ENCODE data around the gene BCR. TPM values are rescaled to one million over a fixed set of nuclear protein-coding genes. Genes with fewer than 3 reads are reported as not detected.

Gene BCR
- total and polyA plus RNA-seq, 4 donors: 5.3 to 120 (median 71.8) TPM

DNA sequence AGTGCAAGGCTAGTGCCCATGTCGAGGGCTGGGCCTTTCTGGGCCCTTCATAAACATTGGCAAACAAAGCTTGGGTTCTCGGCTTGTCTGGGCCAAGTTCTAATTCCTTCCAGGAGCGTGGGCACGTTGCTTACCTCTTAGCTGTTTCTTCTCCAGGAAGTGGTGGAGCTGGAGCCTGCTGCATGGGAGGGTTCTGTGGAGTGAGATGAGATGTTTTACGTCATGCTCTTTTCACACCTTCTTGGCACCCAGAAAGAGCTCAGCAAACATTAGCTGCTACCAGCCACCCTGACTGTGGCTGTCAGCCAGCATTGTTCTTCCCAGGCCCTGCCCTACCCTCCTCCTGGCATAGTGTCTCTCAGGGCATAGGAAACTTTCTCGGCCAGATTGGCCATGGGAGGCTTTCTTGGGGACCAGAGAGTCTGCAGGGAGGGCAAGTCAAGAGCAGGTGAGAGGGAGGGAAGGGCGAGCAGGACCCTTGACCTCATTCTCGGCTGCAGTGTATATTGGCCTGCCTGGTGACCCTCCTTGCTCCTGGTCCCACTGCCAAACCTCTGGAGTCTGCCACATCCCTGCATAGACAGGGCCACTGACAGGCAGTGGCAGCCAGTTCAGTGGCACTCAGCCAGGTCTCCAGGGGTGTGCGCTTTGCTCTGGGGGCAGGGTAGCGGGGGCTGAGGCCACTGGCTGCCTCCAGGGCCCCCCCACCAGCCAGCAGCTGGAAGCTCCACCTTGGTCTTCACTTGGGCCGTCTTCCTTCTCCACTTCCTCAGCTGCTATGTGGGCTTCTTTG, 98.8 kb downstream of the BCR start:
- H3K4me1 ChIP-seq (ENCODE audit: control insufficient read depth in 1 of 2, insufficient read depth in 2 of 2, low read length in 2 of 2): no peaks in the 10 kb centered on the region
- no peaks in the 10 kb centered on the region for H3K9me3 ChIP-seq (ENCODE audit: control insufficient read depth, low read length)
- ATAC-seq (ENCODE audit: low FRiP score) (peak; percentile 2), DNase-seq (no peak)
- H3K27ac ChIP-seq (ENCODE audit: low read depth in 1 of 2, low read length in 2 of 2): peak overlapping the region in 1 of 2 donors; percentile 38
- no peaks in the 10 kb centered on the region for H3K27me3 ChIP-seq (ENCODE audit: control insufficient read depth in 1 of 2, insufficient read depth in 2 of 2, low read length in 1 of 2)
- no peaks in the 10 kb centered on the region for H3K36me3 ChIP-seq (ENCODE audit: control insufficient read depth in 1 of 2, insufficient read depth in 2 of 2, low read length in 1 of 2)
- intact Hi-C loops (cut with DNase I): no loop called here
- 19 to 21% methylated on average over 11 of the region's 11 CpGs for WGBS, 2 donors
- H3K4me3 ChIP-seq (ENCODE audit: low read length in 2 of 2): no peak overlapping the region

DNA sequence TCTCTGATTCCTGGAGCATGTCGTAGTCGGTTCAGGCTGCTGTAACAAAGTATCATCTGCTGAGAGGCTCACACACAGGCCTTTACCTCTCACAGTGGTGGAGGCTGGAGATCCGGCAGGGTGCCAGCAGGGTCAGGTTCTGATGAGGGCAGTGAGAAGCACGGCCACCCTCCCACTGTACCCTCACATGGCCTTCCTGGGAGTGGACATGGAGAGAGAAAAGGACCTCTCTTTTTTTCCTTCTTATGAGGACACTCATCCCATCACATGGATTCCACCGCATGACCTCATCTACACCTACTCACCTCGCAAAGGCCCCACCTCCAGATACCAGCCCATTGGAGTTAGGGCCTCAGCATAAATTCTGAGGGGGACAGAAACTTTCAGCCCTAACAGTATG, 99.5 kb downstream of the BCR start:
- intact Hi-C loops (cut with DNase I): loop anchor here in 1 of 2 donors (10.0 kb wide), 1 partner anchor 245 kb away; no protein-coding TSS in a partner anchor
- Histone ChIP-seq H3K9me3 (ENCODE audit: control insufficient read depth, low read length) (no peaks in the 10 kb centered on the region), H3K4me3 (ENCODE audit: low read length in 2 of 2) (no peak overlapping the region), H3K27ac (ENCODE audit: low read depth in 1 of 2, low read length in 2 of 2) (peak overlapping the region in 1 of 2 donors; percentile 38), H3K36me3 (ENCODE audit: control insufficient read depth in 1 of 2, insufficient read depth in 2 of 2, low read length in 1 of 2) (no peaks in the 10 kb centered on the region), H3K27me3 (ENCODE audit: control insufficient read depth in 1 of 2, insufficient read depth in 2 of 2, low read length in 1 of 2) (no peaks in the 10 kb centered on the region), H3K4me1 (ENCODE audit: control insufficient read depth in 1 of 2, insufficient read depth in 2 of 2, low read length in 2 of 2) (no peaks in the 10 kb centered on the region)
- DNase-seq (no peak), ATAC-seq (ENCODE audit: low FRiP score) (no peak)
- 77 to 79% methylated on average over 6 of the region's 6 CpGs for WGBS, 2 donors

DNA sequence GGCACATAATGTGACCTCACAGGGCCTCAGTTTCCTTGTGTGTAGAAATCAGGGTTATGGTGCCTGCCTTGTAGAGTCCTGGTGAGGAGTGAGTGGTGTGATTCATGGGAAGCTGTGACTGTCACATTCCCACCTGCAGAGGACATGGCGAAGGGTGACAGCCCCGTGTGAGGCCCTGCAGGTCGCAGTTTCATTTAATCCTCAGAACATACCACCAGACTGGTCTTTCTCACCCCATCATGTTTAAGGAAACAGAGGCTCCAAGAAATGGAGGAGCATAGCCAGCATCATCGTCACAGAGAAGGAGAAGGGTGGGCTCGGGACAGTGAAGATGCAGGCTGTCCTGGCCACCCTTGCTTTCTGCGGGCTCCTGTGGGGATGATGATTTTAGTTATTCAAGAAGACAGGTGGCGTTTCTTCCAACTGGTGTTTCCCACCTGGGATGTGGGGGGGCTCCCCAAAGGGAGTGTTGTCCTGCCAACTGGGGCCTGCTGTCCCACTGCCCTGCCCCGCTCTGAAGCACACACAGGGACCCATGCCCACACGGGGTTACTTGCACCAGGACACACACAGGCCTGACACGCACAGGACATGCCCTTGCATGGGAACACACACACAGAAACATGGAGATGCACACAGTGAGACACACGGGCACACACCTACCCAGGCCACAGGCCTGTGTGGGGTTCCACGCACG, 100.2 kb downstream of the BCR start:
- ATAC-seq (ENCODE audit: low FRiP score) (no peak), DNase-seq (no peak)
- H3K27ac ChIP-seq (ENCODE audit: low read depth in 1 of 2, low read length in 2 of 2): peak overlapping the region in 1 of 2 donors; percentile 85
- WGBS, 2 donors: 88 to 91% methylated on average over 13 of the region's 13 CpGs
- no peaks in the 10 kb centered on the region for H3K9me3 ChIP-seq (ENCODE audit: control insufficient read depth, low read length)
- no peaks in the 10 kb centered on the region for H3K4me1 ChIP-seq (ENCODE audit: control insufficient read depth in 1 of 2, insufficient read depth in 2 of 2, low read length in 2 of 2)
- no peak overlapping the region for H3K4me3 ChIP-seq (ENCODE audit: low read length in 2 of 2)
- no peaks in the 10 kb centered on the region for H3K36me3 ChIP-seq (ENCODE audit: control insufficient read depth in 1 of 2, insufficient read depth in 2 of 2, low read length in 1 of 2)
- no peaks in the 10 kb centered on the region for H3K27me3 ChIP-seq (ENCODE audit: control insufficient read depth in 1 of 2, insufficient read depth in 2 of 2, low read length in 1 of 2)
- intact Hi-C loops (cut with DNase I): loop anchor here in 1 of 2 donors (1.0 to 10.0 kb wide), 2 partner anchors 102 to 244 kb away; no protein-coding TSS in a partner anchor

- H3K27me3 ChIP-seq (ENCODE audit: control insufficient read depth in 1 of 2, insufficient read depth in 2 of 2, low read length in 1 of 2): no peaks in the 10 kb centered on the region
- no peaks in the 10 kb centered on the region for H3K9me3 ChIP-seq (ENCODE audit: control insufficient read depth, low read length)
- no peak for DNase-seq
- peak overlapping the region in 1 of 2 donors; percentile 85 for H3K27ac ChIP-seq (ENCODE audit: low read depth in 1 of 2, low read length in 2 of 2)
- intact Hi-C loops (cut with DNase I): loop anchor here in 1 of 2 donors (1.0 to 10.0 kb wide), 2 partner anchors 103 to 244 kb away; no protein-coding TSS in a partner anchor
- 81 to 83% methylated on average over 11 of the region's 11 CpGs for WGBS, 2 donors
- no peaks in the 10 kb centered on the region for H3K36me3 ChIP-seq (ENCODE audit: control insufficient read depth in 1 of 2, insufficient read depth in 2 of 2, low read length in 1 of 2)
- no peak for ATAC-seq (ENCODE audit: low FRiP score)
- H3K4me1 ChIP-seq (ENCODE audit: control insufficient read depth in 1 of 2, insufficient read depth in 2 of 2, low read length in 2 of 2): no peaks in the 10 kb centered on the region
- no peak overlapping the region for H3K4me3 ChIP-seq (ENCODE audit: low read length in 2 of 2)
Measured at GRCh38 chr22:23281053-23281405, 100.7 kb downstream of the BCR start.

GRCh38 chr22:23281406-23282088, 101.2 kb downstream of the BCR start:
- WGBS, 2 donors: 34 to 37% methylated on average over 21 of the region's 21 CpGs
- no peaks in the 10 kb centered on the region for H3K4me1 ChIP-seq (ENCODE audit: control insufficient read depth in 1 of 2, insufficient read depth in 2 of 2, low read length in 2 of 2)
- no peaks in the 10 kb centered on the region for H3K9me3 ChIP-seq (ENCODE audit: control insufficient read depth, low read length)
- intact Hi-C loops (cut with DNase I): loop anchor here (1.0 to 10.0 kb wide), 2 partner anchors 103 to 243 kb away; no protein-coding TSS in a partner anchor
- DNase-seq (peak; percentile 91 to 97), ATAC-seq (ENCODE audit: low FRiP score) (peak; percentile 90)
- no peaks in the 10 kb centered on the region for H3K27me3 ChIP-seq (ENCODE audit: control insufficient read depth in 1 of 2, insufficient read depth in 2 of 2, low read length in 1 of 2)
- H3K4me3 ChIP-seq (ENCODE audit: low read length in 2 of 2): no peak overlapping the region
- H3K27ac ChIP-seq (ENCODE audit: low read depth in 1 of 2, low read length in 2 of 2): peak overlapping the region in 1 of 2 donors; percentile 85
- no peaks in the 10 kb centered on the region for H3K36me3 ChIP-seq (ENCODE audit: control insufficient read depth in 1 of 2, insufficient read depth in 2 of 2, low read length in 1 of 2)

GRCh38 chr22:23282089-23282501, 101.8 kb downstream of the BCR start:
- H3K4me3 ChIP-seq (ENCODE audit: low read length in 2 of 2): no peak overlapping the region
- H3K27me3 ChIP-seq (ENCODE audit: control insufficient read depth in 1 of 2, insufficient read depth in 2 of 2, low read length in 1 of 2): no peaks in the 10 kb centered on the region

GRCh38 chr22:23282516-23282915, 102.2 kb downstream of the BCR start:
- Histone ChIP-seq H3K4me3 (ENCODE audit: low read length in 2 of 2) (no peak overlapping the region), H3K27me3 (ENCODE audit: control insufficient read depth in 1 of 2, insufficient read depth in 2 of 2, low read length in 1 of 2) (no peaks in the 10 kb centered on the region), H3K4me1 (ENCODE audit: control insufficient read depth in 1 of 2, insufficient read depth in 2 of 2, low read length in 2 of 2) (no peaks in the 10 kb centered on the region), H3K9me3 (ENCODE audit: control insufficient read depth, low read length) (no peaks in the 10 kb centered on the region), H3K27ac (ENCODE audit: low read depth in 1 of 2, low read length in 2 of 2) (peak overlapping the region in 1 of 2 donors; percentile 84), H3K36me3 (ENCODE audit: control insufficient read depth in 1 of 2, insufficient read depth in 2 of 2, low read length in 1 of 2) (peaks cover 0 to 1% of the 10 kb centered on the region in 2 donors)
- no peak for DNase-seq
- no peak for ATAC-seq (ENCODE audit: low FRiP score)
- intact Hi-C loops (cut with DNase I): loop anchor here (1.0 to 10.0 kb wide), 2 partner anchors 104 to 242 kb away; no protein-coding TSS in a partner anchor
- WGBS, 2 donors: 66 to 67% methylated on average over 8 to 10 of the region's 10 CpGs

More at GRCh38 chr22:23282089-23282501, 101.8 kb downstream of the BCR start:
- Histone ChIP-seq H3K9me3 (ENCODE audit: control insufficient read depth, low read length) (no peaks in the 10 kb centered on the region), H3K27ac (ENCODE audit: low read depth in 1 of 2, low read length in 2 of 2) (peak overlapping the region in 1 of 2 donors; percentile 84), H3K4me1 (ENCODE audit: control insufficient read depth in 1 of 2, insufficient read depth in 2 of 2, low read length in 2 of 2) (no peaks in the 10 kb centered on the region), H3K36me3 (ENCODE audit: control insufficient read depth in 1 of 2, insufficient read depth in 2 of 2, low read length in 1 of 2) (no peaks in the 10 kb centered on the region)
- ATAC-seq (ENCODE audit: low FRiP score) (peak; percentile 89), DNase-seq (peak; percentile 95 to 97)
- 4 to 5% methylated on average over 16 of the region's 16 CpGs for WGBS, 2 donors
- intact Hi-C loops (cut with DNase I): loop anchor here (1.0 to 10.0 kb wide), 2 partner anchors 104 to 243 kb away; no protein-coding TSS in a partner anchor

GRCh38 chr22:23282986-23283385, 102.7 kb downstream of the BCR start:
- WGBS, 2 donors: 96 to 98% methylated on average over 11 of the region's 11 CpGs
- Histone ChIP-seq H3K4me3 (ENCODE audit: low read length in 2 of 2) (no peak overlapping the region), H3K27ac (ENCODE audit: low read depth in 1 of 2, low read length in 2 of 2) (peak overlapping the region; percentile 31 to 84), H3K4me1 (ENCODE audit: control insufficient read depth in 1 of 2, insufficient read depth in 2 of 2, low read length in 2 of 2) (no peaks in the 10 kb centered on the region), H3K9me3 (ENCODE audit: control insufficient read depth, low read length) (no peaks in the 10 kb centered on the region), H3K36me3 (ENCODE audit: control insufficient read depth in 1 of 2, insufficient read depth in 2 of 2, low read length in 1 of 2) (peaks cover 0 to 3% of the 10 kb centered on the region in 2 donors), H3K27me3 (ENCODE audit: control insufficient read depth in 1 of 2, insufficient read depth in 2 of 2, low read length in 1 of 2) (no peaks in the 10 kb centered on the region)
- DNase-seq: no peak
- no peak for ATAC-seq (ENCODE audit: low FRiP score)
- intact Hi-C loops (cut with DNase I): loop anchor here (1.0 to 10.0 kb wide), 2 partner anchors 105 to 242 kb away; no protein-coding TSS in a partner anchor

Measured in aorta (tissue), 5 donors.